GM21529 (cell line): ENCODE results near the gene CFAP99.
"Not testable (repeated sequence)": the region's sequence is repeated elsewhere in the genome, so short reads cannot be mapped to it uniquely, and the experiment has no call there.

Experiments
- ATAC-seq: cut with Tn5 transposase; IDR thresholded peaks from one replicate; pipeline ENCODE4 v1.9.1; 2021; ENCODE audit not compliant: unreplicated experiment

The CFAP99 gene

GRCh38 chr4:2418650-2419571 lies at the start of gene CFAP99:
TSS of gene CFAP99 (plus strand) at chr4:2418955.
- peak; percentile 92 for ATAC-seq

- ATAC-seq, result no peak
These were observed 48.0 kb upstream of the CFAP99 start for GRCh38 chr4:2370597-2371320.

GRCh38 chr4:2371765-2372487 lies 46.8 kb upstream of the CFAP99 start:
- ATAC-seq, result no peak

DNA sequence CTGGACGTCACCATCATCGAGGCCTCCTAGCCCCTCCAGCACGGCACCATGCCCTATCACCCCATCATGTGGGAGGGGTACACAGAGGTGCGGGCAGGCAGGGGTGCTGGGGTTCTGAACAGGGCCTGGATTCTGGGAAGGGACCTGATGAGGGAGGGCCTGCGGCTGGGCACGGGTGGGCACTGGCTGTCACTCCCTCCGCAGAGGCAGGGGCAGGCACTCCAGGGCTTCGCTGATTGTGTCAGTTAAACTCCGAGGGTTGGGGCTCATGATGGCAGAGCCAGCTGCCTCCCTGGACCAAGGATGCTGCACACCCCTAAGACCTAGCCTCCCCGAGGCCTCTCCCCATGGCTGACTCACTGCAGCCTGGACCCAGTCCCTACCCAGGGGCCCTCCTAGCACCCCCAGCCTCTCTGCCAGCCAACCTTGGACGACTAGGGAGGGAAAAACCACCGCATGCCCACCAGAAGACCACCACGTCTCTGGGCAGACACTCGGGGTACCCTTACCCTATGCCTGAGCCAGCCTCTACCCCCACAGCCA lies 46.2 kb upstream of the CFAP99 start:
- no peak for ATAC-seq

- no peak for ATAC-seq
These were observed 45.2 kb upstream of the CFAP99 start for GRCh38 chr4:2373532-2373931.

GRCh38 chr4:2375427-2375826 lies 43.3 kb upstream of the CFAP99 start:
- ATAC-seq, result no peak

GRCh38 chr4:2377241-2377640 lies 41.5 kb upstream of the CFAP99 start:
- no peak for ATAC-seq

DNA sequence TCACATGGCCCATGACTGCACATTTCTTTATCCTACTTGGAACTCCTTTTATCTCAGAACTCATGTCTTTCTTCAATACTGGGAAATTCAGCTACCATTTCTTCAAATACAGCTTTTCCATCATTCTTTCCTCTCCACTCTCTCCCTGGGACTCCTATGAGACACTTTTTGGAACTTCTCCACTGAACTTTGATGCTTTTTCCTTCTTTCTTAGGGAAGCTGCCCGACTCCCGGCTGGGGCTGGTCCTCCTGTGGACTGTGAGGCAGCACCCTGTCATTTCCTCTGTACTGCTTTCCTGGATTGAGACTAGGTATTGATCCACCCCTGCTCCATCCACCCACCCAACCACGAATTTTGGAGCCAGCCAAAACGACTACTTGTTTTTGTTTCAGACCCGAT lies 40.4 kb upstream of the CFAP99 start:
- no peak for ATAC-seq

- no peak for ATAC-seq
These were observed 39.9 kb upstream of the CFAP99 start for GRCh38 chr4:2378898-2379297.

GRCh38 chr4:2380589-2380988 lies 38.2 kb upstream of the CFAP99 start:
- not testable (repeated sequence) for ATAC-seq

DNA sequence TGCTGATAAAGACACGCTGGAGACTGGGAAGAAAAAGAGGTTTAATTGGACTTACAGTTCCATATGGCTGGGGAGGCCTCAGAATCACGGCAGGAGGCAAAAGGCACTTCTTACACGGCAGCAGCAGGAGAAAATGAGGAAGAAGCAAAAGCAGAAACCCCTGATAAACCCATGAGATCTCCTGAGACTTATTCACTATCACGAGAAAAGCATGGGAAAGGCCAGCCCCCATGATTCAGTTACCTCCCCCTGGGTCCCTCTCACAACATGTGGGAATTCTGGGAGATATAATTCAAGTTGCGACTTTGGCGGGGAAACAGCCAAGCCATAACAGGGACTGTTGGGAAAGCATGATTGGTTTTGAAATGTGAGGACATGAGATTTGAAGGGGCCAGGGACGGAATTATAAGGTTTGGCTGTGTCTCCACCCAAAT lies 36.0 kb upstream of the CFAP99 start:
- not testable (repeated sequence) for ATAC-seq

DNA sequence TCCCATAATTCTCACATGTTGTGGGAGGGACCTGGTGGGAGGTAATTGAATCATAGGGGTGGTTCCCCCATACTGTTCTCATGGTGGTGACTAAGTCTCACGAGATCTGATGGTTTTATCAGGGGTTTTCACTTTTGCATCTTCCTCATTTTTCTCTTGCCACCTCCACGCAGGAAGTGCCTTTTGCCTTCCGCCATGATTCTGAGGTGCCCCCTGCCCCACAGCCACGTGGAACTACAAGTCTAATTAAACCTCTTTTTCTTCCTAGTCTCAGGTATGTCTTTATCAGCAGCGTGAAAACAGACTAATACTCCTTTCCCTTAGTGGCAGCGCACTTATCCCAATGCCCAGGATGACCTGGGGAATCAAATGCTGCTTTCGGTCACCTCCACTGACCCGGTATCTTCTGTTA lies 35.5 kb upstream of the CFAP99 start:
- not testable (repeated sequence) for ATAC-seq

DNA sequence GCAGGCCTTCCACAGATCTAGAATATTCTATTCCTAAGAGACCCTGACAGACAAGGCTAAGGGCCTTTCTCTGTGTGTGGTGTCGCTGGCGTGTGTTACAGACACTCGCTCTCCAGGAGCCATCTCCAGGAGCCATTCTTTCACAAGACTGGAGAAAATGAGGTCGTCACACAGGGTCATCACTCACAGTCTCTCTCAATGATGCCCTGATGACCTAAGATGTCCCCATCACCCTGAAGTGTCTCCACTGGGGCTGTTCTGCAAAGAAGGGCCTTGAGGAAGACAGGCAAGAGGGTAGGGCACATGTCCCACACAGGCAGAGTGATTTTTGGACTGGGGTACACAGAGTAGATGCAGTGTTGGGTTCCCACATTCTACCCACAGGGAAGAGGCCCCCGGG lies 35.0 kb upstream of the CFAP99 start:
- no peak for ATAC-seq

DNA sequence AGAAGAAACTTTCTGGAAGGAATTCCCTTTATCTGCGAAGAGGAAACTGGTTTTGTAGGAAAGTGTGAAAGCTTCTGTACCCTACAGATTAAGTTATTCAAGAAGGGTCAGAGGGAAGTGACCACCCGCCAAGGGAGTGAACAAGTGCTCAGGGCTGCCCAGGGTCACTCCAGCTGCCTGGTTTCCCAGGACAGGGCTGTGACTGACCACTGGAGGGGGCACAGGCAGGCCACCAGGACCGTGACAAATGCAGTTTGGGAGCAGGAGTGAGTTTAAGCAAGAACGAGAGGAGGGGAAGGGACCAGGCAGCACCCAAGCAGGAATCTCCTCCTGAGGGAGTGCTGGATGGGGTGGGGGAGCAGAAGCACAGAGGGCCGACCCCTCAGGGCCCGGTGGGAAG lies 34.5 kb upstream of the CFAP99 start:
- ATAC-seq, result no peak

DNA sequence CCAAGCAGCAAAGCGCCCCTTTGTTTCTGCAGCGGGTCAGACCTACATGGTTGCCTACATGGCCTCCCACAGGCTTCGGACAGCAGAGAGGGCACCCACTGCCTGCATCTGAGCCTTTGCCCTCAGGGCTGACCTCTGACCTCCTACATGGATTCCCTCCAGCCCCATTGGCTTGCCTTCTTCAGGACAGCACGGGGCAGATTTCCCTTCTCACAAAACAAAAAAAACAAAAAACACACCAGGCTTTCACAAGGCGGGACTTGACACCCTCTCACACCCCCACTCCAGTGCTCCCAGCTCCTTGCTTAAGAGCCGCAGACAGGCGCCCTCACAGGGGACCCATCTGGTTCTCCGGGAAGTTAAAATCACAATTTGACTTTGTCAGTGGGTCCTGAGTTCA lies 33.2 kb upstream of the CFAP99 start:
- no peak for ATAC-seq

GRCh38 chr4:2386717-2387116 lies 32.0 kb upstream of the CFAP99 start:
- no peak for ATAC-seq

DNA sequence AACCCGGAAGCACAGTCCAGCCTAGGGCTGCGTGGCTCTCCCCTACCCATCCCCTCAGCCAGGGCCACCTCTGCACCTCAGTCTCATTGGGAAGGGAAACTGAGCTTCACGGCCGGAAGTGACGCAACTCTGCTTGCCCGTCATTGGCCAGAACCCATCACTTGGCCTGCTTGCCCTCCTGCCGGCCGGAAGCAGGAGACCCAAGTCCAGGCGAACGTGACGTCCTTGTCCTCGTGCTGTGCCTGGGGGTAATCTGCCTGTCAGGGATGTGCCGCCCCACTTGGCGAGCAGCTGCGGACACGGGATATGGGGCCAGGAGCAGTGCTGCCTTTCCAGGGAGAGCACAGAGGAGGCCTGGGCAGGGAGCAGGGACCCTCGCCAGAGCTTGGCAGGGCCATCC lies 31.5 kb upstream of the CFAP99 start:
- ATAC-seq, result no peak

DNA sequence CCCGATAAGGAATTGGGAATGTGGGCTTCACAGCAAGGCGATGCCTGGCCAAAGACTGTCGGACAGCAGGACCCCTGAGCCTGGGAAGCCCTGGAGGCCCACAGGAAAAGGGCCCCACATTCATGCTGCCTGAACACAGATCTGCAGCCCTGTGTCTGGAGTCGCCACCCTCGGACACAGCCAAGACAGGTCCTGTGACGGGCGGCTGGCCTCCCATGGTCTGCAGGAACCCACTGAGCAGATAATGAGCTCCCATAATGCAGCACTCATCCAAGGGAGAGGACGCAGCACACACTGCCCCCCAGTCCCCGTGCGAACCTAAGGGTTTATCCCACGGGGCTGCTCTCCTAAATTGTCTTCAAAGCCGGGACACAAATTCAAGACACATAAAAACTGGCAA lies 30.9 kb upstream of the CFAP99 start:
- ATAC-seq, result no peak

- no peak for ATAC-seq
These were observed 30.1 kb upstream of the CFAP99 start for GRCh38 chr4:2388429-2389182.

DNA sequence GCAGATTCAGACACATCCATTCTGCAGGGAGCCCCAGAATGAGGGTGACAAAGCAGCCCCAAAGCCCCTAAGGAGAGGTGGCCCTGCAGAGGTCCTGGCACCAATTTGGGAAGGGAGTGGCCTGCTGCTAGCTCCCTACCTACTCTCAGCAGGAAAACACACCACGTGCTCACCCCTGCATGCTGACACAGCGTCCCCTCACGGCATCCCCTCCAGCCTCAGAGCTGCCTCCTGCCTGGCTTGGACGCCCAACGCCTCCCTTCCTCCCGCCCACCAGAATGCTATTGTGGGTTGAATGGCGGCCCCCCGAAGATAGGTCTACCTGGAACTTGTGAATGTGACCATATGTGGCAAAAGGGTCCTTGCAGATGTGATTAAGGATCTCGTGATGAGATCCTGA lies 29.1 kb upstream of the CFAP99 start:
- ATAC-seq, result no peak
